NCI-H345 treated with DMSO at 0.1 percent for 48 hours (cell line): ENCODE data around the gene FKBP8.

Source experiments
- DNase-seq: peaks from one replicate; lab custom pipeline; 2025; ENCODE audit not compliant: unreplicated experiment; lab: John Stamatoyannopoulos, UW

Gene FKBP8

GRCh38 chr19:18503337-18503970 is 39.9 kb downstream of the FKBP8 start:
- DNase-seq: no peak

GRCh38 chr19:18502638-18503294 is 40.6 kb downstream of the FKBP8 start:
- no peak for DNase-seq

- no peak for DNase-seq
These were observed 41.1 kb downstream of the FKBP8 start for GRCh38 chr19:18502246-18502637.

- DNase-seq: no peak
These were observed 41.5 kb downstream of the FKBP8 start for GRCh38 chr19:18501832-18502231.

- DNase-seq: no peak
These were observed 42.0 kb downstream of the FKBP8 start for GRCh38 chr19:18501351-18501750.

- no peak for DNase-seq
These were observed 42.6 kb downstream of the FKBP8 start for GRCh38 chr19:18500799-18501198.

- DNase-seq: no peak
These were observed 43.0 kb downstream of the FKBP8 start for GRCh38 chr19:18500376-18500775.

- DNase-seq: no peak
These were observed 44.2 kb downstream of the FKBP8 start for GRCh38 chr19:18499055-18499775.

GRCh38 chr19:18496980-18497256 is 46.5 kb downstream of the FKBP8 start:
- DNase-seq: no peak

GRCh38 chr19:18496167-18496979 is 47.0 kb downstream of the FKBP8 start:
- DNase-seq: no peak

GRCh38 chr19:18495204-18495911 is 48.0 kb downstream of the FKBP8 start:
- DNase-seq: no peak

GRCh38 chr19:18494267-18494607 is 49.1 kb downstream of the FKBP8 start:
- DNase-seq: no peak

- DNase-seq: no peak
These were observed 49.7 kb downstream of the FKBP8 start for GRCh38 chr19:18493440-18494266.

- no peak for DNase-seq
These were observed 51.1 kb downstream of the FKBP8 start for GRCh38 chr19:18491995-18492953.

- no peak for DNase-seq
These were observed 52.6 kb downstream of the FKBP8 start for GRCh38 chr19:18490728-18491127.

GRCh38 chr19:18489627-18490184 is 53.7 kb downstream of the FKBP8 start:
- no peak for DNase-seq

GRCh38 chr19:18488838-18489626 is 54.3 kb downstream of the FKBP8 start:
- no peak for DNase-seq

GRCh38 chr19:18488403-18488723 is 55.0 kb downstream of the FKBP8 start:
- no peak for DNase-seq
